Naive thymus-derived CD8-positive, alpha-beta T cell (primary cell): ENCODE data around the gene LRFN2. TPM values are rescaled to one million over a fixed set of nuclear protein-coding genes. Genes with fewer than 3 reads are reported as not detected.

Experiments used
- ATAC-seq, 2 donors: fragments of 150-1000 bp; cut with Tn5 transposase in 1 of 2; sonication (Bioruptor Pico), chemical (Tn5 transposase) in 1 of 2; 1 replicate in 1 of 2; 2 replicates in 1 of 2; pipeline ENCODE4 v1.10.0; 2021; ENCODE audit warnings: mild to moderate bottlenecking in 2 of 2, moderate library complexity in 2 of 2
- POLR2A ChIA-PET: fragments of 350-600 bp; sonication (Branson Sonifier 250); formaldehyde crosslinking; loops from one replicate; lab custom pipeline; 2021; ENCODE audit warnings: antibody characterized with exemption; lab: Charles Lee
- DNase-seq, 10 donors: peaks; one replicate each; pipeline versions ENCODE4 v3.0.0 to v3.0.0-alpha.2; 2020 to 2022
- H3K27ac Mint-ChIP-seq, 10 donors: one replicate each; pipeline ENCODE4 v1.8.0; 2020 to 2022; ENCODE audit warnings: mild to moderate bottlenecking in 10 of 10, mixed read lengths in 10 of 10, moderate library complexity in 4 of 10, inconsistent platforms in 1 of 10
- H3K27me3 Mint-ChIP-seq, 5 donors: one replicate each; pipeline ENCODE4 v1.8.0; 2021 to 2022; ENCODE audit warnings: mixed read lengths in 5 of 5
- H3K36me3 Mint-ChIP-seq, 3 donors: one replicate each; pipeline ENCODE4 v1.8.0; 2020 to 2022; ENCODE audit warnings: mixed read lengths in 3 of 3, mild to moderate bottlenecking in 2 of 3, inconsistent platforms in 1 of 3
- H3K4me1 Mint-ChIP-seq, 4 donors: one replicate each; pipeline ENCODE4 v1.8.0; 2021 to 2022; ENCODE audit warnings: mixed read lengths in 4 of 4
- H3K4me3 Mint-ChIP-seq, 10 donors: one replicate each; pipeline ENCODE4 v1.8.0; 2020 to 2022; ENCODE audit warnings: mild to moderate bottlenecking in 10 of 10, mixed read lengths in 10 of 10, moderate library complexity in 6 of 10, inconsistent platforms in 1 of 10
- H3K9me3 Mint-ChIP-seq, 9 donors: one replicate each; pipeline ENCODE4 v1.8.0; 2020 to 2022; ENCODE audit warnings: mixed read lengths in 9 of 9, mild to moderate bottlenecking in 3 of 9, inconsistent platforms in 1 of 9, moderate library complexity in 1 of 9
- polyA plus RNA-seq, 3 donors: library from polyadenylated mRNA; unstranded; fragments of 300-500 nt; fragmentation: Illumina TruSeq; gene quantifications; one replicate each; pipeline ENCODE4 v1.2.3, GENCODE V29; 2021
- total RNA-seq, 8 experiments: library from RNA in 2 of 8; stranded (reverse) in 2 of 8; gene quantifications; one replicate each; pipeline ENCODE4 v1.2.3 and lab custom pipeline; 2021 to 2026

LRFN2 gene
- total and polyA plus RNA-seq, 5 experiments from 2014 or later = 0.09 to 0.25 TPM; not detected in 3

DNA sequence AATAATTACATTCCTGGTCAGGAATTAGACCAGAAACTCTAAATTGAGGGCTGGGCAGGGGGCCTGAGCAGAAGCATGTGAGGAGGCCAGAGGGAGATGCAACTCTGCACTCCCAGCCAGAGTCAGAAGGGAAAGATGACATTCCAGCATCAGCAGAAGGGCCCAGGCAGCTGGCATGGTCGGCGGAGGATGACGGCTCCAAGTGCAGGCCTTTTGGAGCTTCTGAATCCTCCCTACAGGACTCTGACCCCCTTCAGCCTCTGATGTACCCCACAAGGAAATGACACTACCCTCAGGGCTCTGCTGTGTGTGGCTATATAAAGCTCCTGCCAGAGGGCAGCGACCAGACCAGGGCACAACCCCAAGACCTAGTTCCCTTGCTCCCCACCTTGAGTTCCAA, 1.9 kb downstream of the LRFN2 start:
- ATAC-seq (no peak), DNase-seq (no peak)
- Mint-ChIP-seq H3K27me3 (peaks cover 19 to 48% (median 34%) of the 10 kb centered on the region in 5 donors), H3K9me3 (peaks cover 0 to 1% (median 0%) of the 10 kb centered on the region in 9 donors), H3K4me1 (peaks cover 0 to 33% (median 23%) of the 10 kb centered on the region in 4 donors), H3K27ac (no peak overlapping the region), H3K36me3 (no peaks in the 10 kb centered on the region), H3K4me3 (peak overlapping the region in 2 of 10 donors; percentile 43 to 92)
- POLR2A ChIA-PET = no interaction called here

DNA sequence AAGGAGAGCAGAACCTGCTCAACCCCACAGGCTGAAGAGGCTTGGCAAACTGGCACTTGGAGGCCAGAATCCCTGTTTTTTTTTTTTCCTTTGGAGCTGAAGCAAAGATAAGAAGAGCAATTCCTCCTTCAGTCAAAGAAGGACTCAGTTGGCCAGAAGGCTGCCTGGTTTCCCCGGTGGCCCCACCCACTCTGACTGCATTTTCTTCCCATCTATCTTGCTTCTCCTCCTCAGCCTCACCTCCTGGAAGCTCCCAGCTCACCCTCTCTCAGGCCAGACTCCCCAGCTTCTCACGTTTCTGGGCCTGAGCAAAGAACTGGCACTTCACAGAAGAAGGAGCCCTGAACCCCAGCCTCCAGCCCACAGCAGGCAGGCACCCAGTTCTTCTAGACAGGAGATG, 2.4 kb downstream of the LRFN2 start:
- H3K36me3 Mint-ChIP-seq = no peaks in the 10 kb centered on the region
- H3K4me1 Mint-ChIP-seq = peaks cover 0 to 33% (median 23%) of the 10 kb centered on the region in 4 donors
- DNase-seq = no peak
- H3K27ac Mint-ChIP-seq = peak overlapping the region in 2 of 10 donors; percentile 16 to 41
- POLR2A ChIA-PET = no interaction called here
- H3K27me3 Mint-ChIP-seq = peaks cover 15 to 48% (median 32%) of the 10 kb centered on the region in 5 donors
- peaks cover 0 to 1% (median 0%) of the 10 kb centered on the region in 9 donors for H3K9me3 Mint-ChIP-seq
- peak overlapping the region in 2 of 10 donors; percentile 7 to 71 for H3K4me3 Mint-ChIP-seq
- ATAC-seq = no peak

DNA sequence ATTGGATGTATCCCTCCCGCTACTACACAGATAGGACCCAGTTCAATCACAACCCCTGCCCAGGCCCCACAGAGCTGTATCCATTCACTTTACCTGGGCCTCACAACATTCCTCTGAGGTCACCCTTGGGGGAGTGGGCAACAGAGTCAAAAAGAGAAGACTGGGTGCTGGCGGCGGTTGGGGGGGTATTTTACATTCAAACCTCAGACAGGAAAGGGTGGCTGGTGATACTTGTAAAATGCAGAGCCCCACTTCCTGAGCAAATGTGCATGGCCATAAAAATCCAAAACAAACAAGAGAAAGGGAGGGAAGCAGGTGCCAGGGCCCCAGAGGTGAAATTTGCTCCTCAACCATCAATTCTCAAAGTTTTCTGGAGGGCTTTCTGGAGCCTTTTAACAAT, 3.5 kb downstream of the LRFN2 start:
- Mint-ChIP-seq H3K27ac (peak overlapping the region in 1 of 10 donors; percentile 38), H3K27me3 (peaks cover 13 to 42% (median 28%) of the 10 kb centered on the region in 5 donors), H3K36me3 (no peaks in the 10 kb centered on the region), H3K4me3 (peak overlapping the region in 2 of 10 donors; percentile 4 to 64), H3K9me3 (peaks cover 0 to 1% (median 0%) of the 10 kb centered on the region in 9 donors), H3K4me1 (peaks cover 0 to 33% (median 23%) of the 10 kb centered on the region in 4 donors)
- no peak for DNase-seq
- POLR2A ChIA-PET = no interaction called here
- no peak for ATAC-seq

DNA sequence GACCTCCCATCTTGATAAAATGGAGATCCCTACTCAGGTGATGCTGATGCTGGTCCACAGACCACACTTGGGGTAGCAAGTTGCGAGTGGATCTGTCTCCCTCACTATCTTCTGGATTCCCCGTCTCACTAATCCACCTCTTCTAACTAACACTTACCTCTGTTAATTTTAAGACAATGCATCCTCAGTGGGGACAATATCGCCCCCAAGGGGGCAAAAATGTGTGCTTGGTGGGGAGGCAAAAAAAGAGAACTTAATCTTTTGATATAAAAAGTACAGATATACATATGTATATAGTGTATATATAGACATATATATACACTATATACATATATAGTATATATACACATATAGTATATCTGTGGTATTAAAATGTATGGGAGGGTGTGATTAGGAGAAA, 4.3 kb downstream of the LRFN2 start:
- ATAC-seq (no peak), DNase-seq (no peak)
- POLR2A ChIA-PET = no interaction called here
- Mint-ChIP-seq H3K4me3 (no peak overlapping the region), H3K27me3 (peaks cover 13 to 34% (median 26%) of the 10 kb centered on the region in 5 donors), H3K36me3 (no peaks in the 10 kb centered on the region), H3K27ac (no peak overlapping the region), H3K9me3 (peaks cover 0 to 1% (median 0%) of the 10 kb centered on the region in 9 donors), H3K4me1 (peaks cover 0 to 30% (median 21%) of the 10 kb centered on the region in 4 donors)

DNA sequence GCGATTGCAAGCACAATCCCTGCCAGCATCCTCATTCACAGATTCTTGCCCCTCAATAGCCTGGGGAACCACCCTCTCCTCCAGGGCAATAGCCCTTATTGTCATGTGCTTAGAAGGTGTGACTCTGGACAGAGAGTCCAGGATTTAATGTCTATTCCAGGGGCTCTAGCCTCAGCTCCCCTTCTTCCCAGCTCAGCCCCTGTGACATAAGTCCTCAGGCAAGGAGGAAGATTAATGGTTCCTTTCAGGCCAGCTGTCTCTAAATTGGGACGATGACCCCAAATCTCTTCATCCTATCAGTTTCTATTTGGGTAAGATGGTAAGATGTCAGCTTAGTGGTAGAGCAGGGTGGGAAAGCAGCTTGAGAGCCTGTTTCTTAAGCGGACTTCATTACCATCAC, 8.1 kb downstream of the LRFN2 start:
- no peak overlapping the region for H3K27ac Mint-ChIP-seq
- peaks cover 1 to 5% (median 2%) of the 10 kb centered on the region in 5 donors for H3K27me3 Mint-ChIP-seq
- POLR2A ChIA-PET = no interaction called here
- ATAC-seq (no peak), DNase-seq (peak in 1 of 10 donors; percentile 3)
- peaks cover 0 to 10% (median 4%) of the 10 kb centered on the region in 4 donors for H3K4me1 Mint-ChIP-seq
- no peaks in the 10 kb centered on the region for H3K36me3 Mint-ChIP-seq
- no peaks in the 10 kb centered on the region for H3K9me3 Mint-ChIP-seq
- H3K4me3 Mint-ChIP-seq = no peak overlapping the region

DNA sequence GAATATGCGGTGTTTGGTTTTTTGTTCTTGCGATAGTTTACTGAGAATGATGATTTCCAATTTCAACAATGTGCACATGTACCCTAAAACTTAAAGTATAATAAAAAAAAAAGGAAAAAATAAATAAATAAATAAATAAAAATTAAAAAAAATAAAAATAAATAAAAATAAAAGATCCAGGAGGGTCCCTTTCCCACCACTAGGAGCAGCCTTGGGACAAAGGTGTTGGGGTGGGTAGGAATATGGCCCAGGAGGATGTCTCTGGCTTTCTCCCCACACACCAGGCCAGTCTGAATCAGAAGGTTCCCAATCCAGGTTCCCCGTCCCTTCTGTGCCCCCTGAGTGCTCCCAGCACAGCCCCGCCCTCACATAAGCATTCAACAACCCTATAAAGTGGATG, 9.5 kb downstream of the LRFN2 start:
- H3K27ac Mint-ChIP-seq = no peak overlapping the region
- ATAC-seq = no peak
- no peak overlapping the region for H3K4me3 Mint-ChIP-seq
- H3K36me3 Mint-ChIP-seq = no peaks in the 10 kb centered on the region
- no peaks in the 10 kb centered on the region for H3K27me3 Mint-ChIP-seq
- POLR2A ChIA-PET = no interaction called here
- no peaks in the 10 kb centered on the region for H3K4me1 Mint-ChIP-seq
- no peak for DNase-seq
- no peaks in the 10 kb centered on the region for H3K9me3 Mint-ChIP-seq

DNA sequence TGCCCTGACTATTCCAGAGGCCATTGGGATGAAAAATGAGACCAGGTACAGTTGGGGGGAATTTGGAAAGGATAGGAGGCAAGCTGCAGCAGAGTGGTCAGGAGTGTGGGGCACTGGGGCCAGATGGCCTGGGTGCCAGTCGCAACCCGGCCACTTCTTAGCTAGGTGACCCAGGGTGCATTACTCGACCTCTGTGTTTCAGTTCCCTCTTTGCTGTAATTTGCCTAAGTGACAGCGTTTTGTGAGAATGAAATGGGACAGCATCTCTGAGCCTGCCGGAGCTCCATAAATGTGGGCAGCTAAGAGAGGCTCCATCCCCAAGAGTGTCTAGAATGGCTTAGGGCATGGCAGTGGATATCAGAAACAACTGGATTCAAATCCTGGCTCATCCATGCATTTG, 13.9 kb downstream of the LRFN2 start:
- Mint-ChIP-seq H3K9me3 (no peaks in the 10 kb centered on the region), H3K36me3 (no peaks in the 10 kb centered on the region), H3K27me3 (no peaks in the 10 kb centered on the region), H3K4me3 (no peak overlapping the region), H3K4me1 (no peaks in the 10 kb centered on the region), H3K27ac (no peak overlapping the region)
- DNase-seq (peak in 1 of 10 donors; percentile 36), ATAC-seq (no peak)
- POLR2A ChIA-PET = no interaction called here

DNA sequence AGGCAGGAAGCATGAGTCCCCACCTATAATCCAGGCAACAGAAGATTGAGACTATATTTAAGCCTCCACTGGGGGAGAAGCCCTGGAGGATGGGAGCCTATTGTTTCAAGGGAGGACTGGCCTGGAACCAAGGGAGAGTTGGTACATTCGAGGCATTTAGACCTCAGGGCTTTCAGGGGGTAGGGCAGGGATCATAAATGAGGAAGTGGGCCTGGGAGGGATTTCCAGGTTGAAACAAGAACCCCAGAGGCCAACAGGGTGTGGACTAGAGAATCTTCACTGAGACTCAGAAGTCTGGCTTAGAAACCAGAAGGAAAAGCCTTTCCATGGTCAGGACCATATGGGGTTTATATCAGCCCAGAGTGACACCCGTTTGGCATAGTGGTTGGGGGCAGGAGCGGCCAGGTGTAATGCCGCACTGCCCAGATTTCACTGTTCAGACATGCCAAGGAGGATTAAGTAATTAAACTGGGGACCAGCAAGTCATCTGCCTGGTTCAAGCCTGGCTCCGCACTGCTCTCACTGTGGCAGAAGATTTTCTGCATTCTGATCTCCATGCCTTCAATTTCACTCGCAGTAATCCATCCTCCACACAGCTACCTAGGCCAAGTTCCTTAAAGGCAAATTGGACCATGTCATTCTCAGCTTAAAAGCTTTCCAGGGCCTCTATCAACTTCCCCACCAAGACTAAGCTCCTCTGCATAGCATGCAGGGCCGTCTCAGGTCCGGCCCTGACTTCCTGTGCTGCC, 17.8 kb downstream of the LRFN2 start:
- Mint-ChIP-seq H3K27me3 (no peaks in the 10 kb centered on the region), H3K9me3 (peaks cover 0 to 4% (median 0%) of the 10 kb centered on the region in 9 donors), H3K4me3 (no peak overlapping the region), H3K4me1 (no peaks in the 10 kb centered on the region), H3K27ac (no peak overlapping the region), H3K36me3 (no peaks in the 10 kb centered on the region)
- DNase-seq (no peak), ATAC-seq (no peak)
- POLR2A ChIA-PET = no interaction called here

DNA sequence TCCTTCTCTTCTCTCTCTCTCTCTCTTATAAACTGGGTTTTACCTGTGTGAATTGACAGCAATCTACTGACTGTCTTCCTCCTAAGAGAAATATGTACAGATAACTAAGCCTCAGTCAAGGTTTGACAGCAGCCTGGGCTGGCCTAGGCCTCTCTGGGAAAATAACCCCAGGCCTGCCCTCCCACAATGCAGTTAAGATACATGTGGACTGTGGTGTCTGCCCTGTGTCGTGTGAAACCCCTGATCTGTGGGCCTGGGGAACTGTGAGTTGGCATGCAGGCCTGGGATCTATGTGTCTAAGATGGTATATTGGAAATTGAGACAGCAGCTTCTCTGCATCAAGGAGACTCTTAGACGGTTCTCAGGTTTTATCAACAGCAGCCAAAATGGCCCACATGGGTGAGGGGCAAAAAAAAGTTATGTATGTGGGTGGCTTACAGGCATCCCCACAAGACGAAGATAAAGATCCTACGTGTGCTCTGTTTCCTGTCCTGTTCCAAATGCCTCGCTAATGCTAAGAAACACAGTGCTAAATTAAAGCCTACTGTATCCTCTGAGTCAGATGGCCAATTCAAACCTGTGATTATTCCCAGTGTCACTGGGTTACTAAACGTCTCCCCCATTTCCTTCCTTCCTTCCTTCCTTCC, 19.0 kb downstream of the LRFN2 start:
- no peaks in the 10 kb centered on the region for H3K27me3 Mint-ChIP-seq
- no peak overlapping the region for H3K27ac Mint-ChIP-seq
- POLR2A ChIA-PET = no interaction called here
- H3K9me3 Mint-ChIP-seq = peaks cover 0 to 4% (median 0%) of the 10 kb centered on the region in 9 donors
- H3K4me3 Mint-ChIP-seq = no peak overlapping the region
- H3K36me3 Mint-ChIP-seq = no peaks in the 10 kb centered on the region
- H3K4me1 Mint-ChIP-seq = no peaks in the 10 kb centered on the region
- no peak for DNase-seq
- no peak for ATAC-seq

DNA sequence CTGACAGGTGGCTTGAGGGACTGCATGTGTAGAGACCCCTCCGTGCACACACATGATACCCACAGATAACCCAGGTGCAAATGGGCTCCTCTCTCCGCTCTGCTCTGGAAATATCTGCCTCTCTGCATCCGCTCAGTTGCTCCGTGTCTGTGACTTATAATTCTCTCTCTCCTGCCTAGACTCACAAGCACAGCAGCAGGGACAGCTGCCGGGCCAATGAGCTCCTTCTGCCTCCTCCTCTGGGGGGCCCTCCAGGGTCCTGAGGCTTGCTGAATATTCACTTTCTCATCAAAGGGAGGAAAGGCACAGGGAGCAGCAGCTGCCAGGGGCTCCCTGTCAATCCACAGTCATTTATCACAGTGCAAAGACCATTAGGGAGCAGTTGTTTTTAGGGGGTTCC, 24.1 kb downstream of the LRFN2 start:
- Mint-ChIP-seq H3K4me1 (no peaks in the 10 kb centered on the region), H3K27me3 (peaks cover 0 to 15% (median 0%) of the 10 kb centered on the region in 5 donors), H3K9me3 (peaks cover 0 to 4% (median 0%) of the 10 kb centered on the region in 9 donors), H3K27ac (no peak overlapping the region), H3K36me3 (no peaks in the 10 kb centered on the region), H3K4me3 (no peak overlapping the region)
- DNase-seq (no peak), ATAC-seq (no peak)
- POLR2A ChIA-PET = no interaction called here

DNA sequence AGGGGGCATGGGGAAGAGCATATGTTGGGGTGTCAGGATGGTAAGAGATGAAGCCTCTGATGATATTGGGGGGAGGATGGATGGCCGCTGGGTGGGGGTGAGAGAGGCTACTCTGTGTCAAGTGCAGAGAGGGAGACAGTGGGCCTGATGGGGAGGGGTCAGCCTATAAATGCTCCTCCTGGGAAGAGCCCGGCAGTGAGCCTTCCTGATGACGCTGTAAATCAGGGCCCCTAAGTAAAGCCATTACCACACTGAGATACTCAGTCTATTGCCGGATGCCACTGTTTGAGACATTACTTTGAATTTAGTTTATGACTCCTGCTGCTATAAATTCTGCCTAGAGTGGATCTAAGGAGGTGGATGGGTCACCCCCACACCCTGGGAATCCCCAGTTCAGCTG, 28.1 kb downstream of the LRFN2 start:
- no peaks in the 10 kb centered on the region for H3K4me1 Mint-ChIP-seq
- H3K4me3 Mint-ChIP-seq = no peak overlapping the region
- H3K9me3 Mint-ChIP-seq = no peaks in the 10 kb centered on the region
- H3K27me3 Mint-ChIP-seq = peaks cover 0 to 15% (median 0%) of the 10 kb centered on the region in 5 donors
- DNase-seq (no peak), ATAC-seq (no peak)
- H3K36me3 Mint-ChIP-seq = no peaks in the 10 kb centered on the region
- POLR2A ChIA-PET = no interaction called here
- H3K27ac Mint-ChIP-seq = no peak overlapping the region

DNA sequence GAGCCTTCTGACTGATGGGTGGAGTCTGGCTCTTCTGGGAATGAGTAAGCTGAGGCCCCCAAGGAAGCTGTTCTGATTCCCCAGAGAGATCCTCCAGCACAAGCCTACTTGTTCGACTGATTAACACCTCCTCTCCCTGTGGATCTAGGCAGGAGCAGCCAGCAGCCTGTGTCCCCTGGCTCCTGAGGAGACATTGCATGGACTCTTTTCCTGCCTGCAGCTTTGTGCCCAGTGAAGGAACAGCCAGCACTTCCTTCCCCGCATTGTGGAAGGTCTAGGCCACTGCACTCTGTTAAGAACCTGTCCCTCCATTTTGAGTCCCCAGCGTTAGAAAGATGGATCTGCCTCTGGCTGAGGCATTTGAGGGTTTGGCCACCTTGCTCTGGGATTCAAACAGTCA, 29.1 kb downstream of the LRFN2 start:
- peaks cover 0 to 15% (median 0%) of the 10 kb centered on the region in 5 donors for H3K27me3 Mint-ChIP-seq
- DNase-seq (no peak), ATAC-seq (no peak)
- H3K27ac Mint-ChIP-seq = no peak overlapping the region
- no peak overlapping the region for H3K4me3 Mint-ChIP-seq
- no peaks in the 10 kb centered on the region for H3K36me3 Mint-ChIP-seq
- H3K9me3 Mint-ChIP-seq = no peaks in the 10 kb centered on the region
- POLR2A ChIA-PET = no interaction called here
- H3K4me1 Mint-ChIP-seq = no peaks in the 10 kb centered on the region

DNA sequence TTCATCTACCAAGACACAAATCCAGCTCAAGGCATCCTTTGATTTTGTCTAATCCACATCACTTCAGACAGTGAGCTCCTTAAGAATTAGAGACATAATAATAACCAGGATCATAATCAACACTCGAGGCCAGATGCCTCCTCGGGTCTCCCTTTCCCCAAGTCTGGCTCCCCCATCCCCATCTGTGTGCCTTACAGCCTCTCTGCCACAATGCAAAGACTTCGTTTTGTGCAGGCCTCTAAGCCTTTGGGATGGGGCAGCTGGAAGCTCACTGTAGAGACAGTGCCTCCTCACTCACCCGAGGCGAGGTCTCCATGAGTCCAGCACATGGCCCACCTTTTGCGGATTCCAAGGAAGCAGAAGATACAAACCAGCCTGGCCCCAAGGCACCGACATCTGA, 30.3 kb downstream of the LRFN2 start:
- DNase-seq = no peak
- no peaks in the 10 kb centered on the region for H3K4me1 Mint-ChIP-seq
- ATAC-seq = no peak
- H3K4me3 Mint-ChIP-seq = no peak overlapping the region
- POLR2A ChIA-PET = no interaction called here
- peaks cover 0 to 11% (median 0%) of the 10 kb centered on the region in 5 donors for H3K27me3 Mint-ChIP-seq
- no peak overlapping the region for H3K27ac Mint-ChIP-seq
- H3K36me3 Mint-ChIP-seq = no peaks in the 10 kb centered on the region
- no peaks in the 10 kb centered on the region for H3K9me3 Mint-ChIP-seq
